Lung (tissue), 12 donors: ENCODE measurements around the gene MLLT1. TPM values are rescaled to one million over a fixed set of nuclear protein-coding genes. Genes with fewer than 3 reads are reported as not detected.
A peak's percentile ranks its signal among the peaks of the same experiment; 100 is the strongest.

Experiments
- ATAC-seq: fragments of 200-7000 bp; cut with Tn5 transposase; one replicate; pipeline ENCODE4 v1.9.1; 2020; ENCODE audit warnings: moderate number of reproducible peaks; ENCODE audit not compliant: insufficient read depth, low FRiP score
- DNase-seq, 3 donors: peaks; one replicate each; pipeline ENCODE4 v3.0.0-alpha.2; 2013 to 2017
- H3K27ac ChIP-seq, 2 donors: one replicate each; pipeline ENCODE4 v1.5.1; 2013; ENCODE audit warnings: mild to moderate bottlenecking in 2 of 2, moderate library complexity in 2 of 2, control low read depth in 1 of 2, inconsistent platforms in 1 of 2, low read depth in 1 of 2, low read length in 1 of 2
- H3K27me3 ChIP-seq, 3 donors: one replicate each; pipeline ENCODE4 v1.5.1; 2013; ENCODE audit warnings: low read length in 2 of 3; ENCODE audit not compliant: control insufficient read depth in 3 of 3, insufficient read depth in 3 of 3
- H3K36me3 ChIP-seq, 4 donors: one replicate each; pipeline ENCODE4 v1.5.1; 2013; ENCODE audit warnings: low read length in 4 of 4, mild to moderate bottlenecking in 1 of 4, moderate library complexity in 1 of 4; ENCODE audit not compliant: control insufficient read depth in 4 of 4, insufficient read depth in 4 of 4
- H3K4me1 ChIP-seq, 5 donors: one replicate each; pipeline ENCODE4 v1.5.1; 2013; ENCODE audit warnings: low read length in 5 of 5, mild to moderate bottlenecking in 2 of 5, moderate library complexity in 1 of 5; ENCODE audit not compliant: control insufficient read depth in 5 of 5, insufficient read depth in 5 of 5
- H3K4me3 ChIP-seq: one replicate; pipeline ENCODE4 v1.5.1; 2013; ENCODE audit warnings: mild to moderate bottlenecking, control low read depth, moderate library complexity
- H3K9ac ChIP-seq, 2 donors: one replicate each; pipeline ENCODE4 v1.5.1; 2013; ENCODE audit warnings: low read length in 2 of 2, control low read depth in 1 of 2; ENCODE audit not compliant: insufficient read depth in 1 of 2
- H3K9me3 ChIP-seq, 4 donors: one replicate each; pipeline ENCODE4 v1.5.1; 2013; ENCODE audit warnings: low read length in 3 of 4, mild to moderate bottlenecking in 1 of 4, moderate library complexity in 1 of 4; ENCODE audit not compliant: control insufficient read depth in 4 of 4, insufficient read depth in 3 of 4
- WGBS, 2 donors: extraction: QIAGEN DNeasy Blood & Tissue Kit; methylation state at CpG; one replicate each; pipeline ENCODE4 v1.1.7; 2013; 5-methylcytosine and 5-hydroxymethylcytosine counted together
- polyA plus RNA-seq, 2 donors: library from polyadenylated mRNA; stranded (reverse); fragments of 200-250 nt; gene quantifications; one replicate each; pipeline ENCODE4 v1.2.1, GENCODE V29; 2013
- total RNA-seq, 2 donors: library from RNA; depleted of rRNA in 1 of 2; stranded (reverse); fragments of >200 nt in 1 of 2; gene quantifications; one replicate each; pipeline ENCODE4 v1.2.1, GENCODE V29; 2014 to 2021
- TF ChIP-seq, protein P1 (sequence below): IDR thresholded peaks from 2 replicates; pipeline ENCODE4 v1.5.1; 2012; ENCODE audit warnings: mild to moderate bottlenecking; ENCODE audit errors: control extremely low read depth, extremely low read depth
- donor health status: control.
- donor health status: control.
- donor health status: Bipolar disorder and iron deficiency.
- donor health status: healthy.
- donor health status: DM: yes; HTN: yes; CAD: no.

Gene MLLT1
- total and polyA plus RNA-seq, 4 donors, result 24.8 to 120 (median 36.2) TPM

- Histone ChIP-seq H3K4me1 (peaks cover 0 to 6% (median 2%) of the 10 kb centered on the region in 5 donors), H3K9me3 (peaks cover 0 to 1% (median 0%) of the 10 kb centered on the region in 4 donors), H3K9ac (no peak overlapping the region), H3K4me3 (no peak overlapping the region), H3K36me3 (peaks cover 0 to 38% (median 7%) of the 10 kb centered on the region in 4 donors), H3K27me3 (no peaks in the 10 kb centered on the region), H3K27ac (peak overlapping the region in 1 of 2 donors; percentile 21)
- 89 to 91% methylated on average over 7 of the region's 7 CpGs for WGBS, 2 donors
- no peak for DNase-seq
- TF ChIP-seq, protein P1, sequence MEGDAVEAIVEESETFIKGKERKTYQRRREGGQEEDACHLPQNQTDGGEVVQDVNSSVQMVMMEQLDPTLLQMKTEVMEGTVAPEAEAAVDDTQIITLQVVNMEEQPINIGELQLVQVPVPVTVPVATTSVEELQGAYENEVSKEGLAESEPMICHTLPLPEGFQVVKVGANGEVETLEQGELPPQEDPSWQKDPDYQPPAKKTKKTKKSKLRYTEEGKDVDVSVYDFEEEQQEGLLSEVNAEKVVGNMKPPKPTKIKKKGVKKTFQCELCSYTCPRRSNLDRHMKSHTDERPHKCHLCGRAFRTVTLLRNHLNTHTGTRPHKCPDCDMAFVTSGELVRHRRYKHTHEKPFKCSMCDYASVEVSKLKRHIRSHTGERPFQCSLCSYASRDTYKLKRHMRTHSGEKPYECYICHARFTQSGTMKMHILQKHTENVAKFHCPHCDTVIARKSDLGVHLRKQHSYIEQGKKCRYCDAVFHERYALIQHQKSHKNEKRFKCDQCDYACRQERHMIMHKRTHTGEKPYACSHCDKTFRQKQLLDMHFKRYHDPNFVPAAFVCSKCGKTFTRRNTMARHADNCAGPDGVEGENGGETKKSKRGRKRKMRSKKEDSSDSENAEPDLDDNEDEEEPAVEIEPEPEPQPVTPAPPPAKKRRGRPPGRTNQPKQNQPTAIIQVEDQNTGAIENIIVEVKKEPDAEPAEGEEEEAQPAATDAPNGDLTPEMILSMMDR, result no peak
- ATAC-seq, result no peak
Measured at GRCh38 chr19:6210091-6210490, 69.7 kb downstream of the MLLT1 start.

DNA sequence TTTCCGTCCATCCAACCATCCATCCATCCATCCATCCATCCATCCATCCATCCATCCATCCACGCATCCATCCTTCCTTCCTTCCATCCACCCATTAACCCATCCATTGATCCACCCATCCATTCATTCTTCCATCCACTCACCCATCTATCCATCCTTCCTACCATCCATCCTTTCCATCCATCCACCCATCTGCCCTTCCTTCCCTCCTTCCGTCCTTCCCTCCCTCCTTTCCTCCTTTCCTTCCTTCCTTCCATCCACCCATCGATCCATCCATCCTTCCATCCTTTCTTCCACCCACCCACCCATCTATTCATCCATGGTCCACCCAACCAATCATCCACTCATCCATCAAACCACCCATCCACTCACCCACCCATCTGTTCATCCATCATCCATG is 70.1 kb downstream of the MLLT1 start:
- no peak overlapping the region for H3K27ac ChIP-seq
- peaks cover 0 to 1% (median 0%) of the 10 kb centered on the region in 4 donors for H3K9me3 ChIP-seq
- H3K4me1 ChIP-seq, result peaks cover 0 to 5% (median 0%) of the 10 kb centered on the region in 5 donors
- ATAC-seq (no peak), DNase-seq (no peak)
- peaks cover 0 to 34% (median 7%) of the 10 kb centered on the region in 4 donors for H3K36me3 ChIP-seq
- 57 to 67% methylated on average over 4 of the region's 4 CpGs for WGBS, 2 donors
- no peak overlapping the region for H3K4me3 ChIP-seq
- H3K9ac ChIP-seq, result no peak overlapping the region
- H3K27me3 ChIP-seq, result no peaks in the 10 kb centered on the region
- TF ChIP-seq, protein P1, result no peak

DNA sequence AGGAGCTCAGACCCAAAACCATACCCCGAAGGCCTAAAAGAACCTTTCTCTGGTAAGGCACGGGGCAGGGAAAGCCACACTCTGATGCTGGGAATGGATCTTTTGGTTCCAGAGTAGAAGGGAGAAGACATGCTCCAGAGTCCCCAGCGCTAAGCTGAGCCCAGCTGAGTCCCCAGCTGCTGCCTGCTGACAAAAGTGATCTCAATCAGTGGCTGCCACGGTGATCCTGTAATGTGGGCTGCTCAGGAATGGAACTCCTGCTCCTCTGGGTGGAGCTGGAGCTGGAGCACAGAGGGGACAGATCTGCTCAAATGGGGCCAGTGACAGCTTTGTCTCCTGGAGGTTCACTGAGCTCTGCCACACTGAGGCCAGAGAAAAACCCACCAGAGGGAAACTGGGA is 70.5 kb downstream of the MLLT1 start:
- Histone ChIP-seq H3K27ac (no peak overlapping the region), H3K36me3 (peaks cover 0 to 30% (median 7%) of the 10 kb centered on the region in 4 donors), H3K4me3 (no peak overlapping the region), H3K9ac (no peak overlapping the region), H3K27me3 (no peaks in the 10 kb centered on the region), H3K4me1 (peaks cover 0 to 5% (median 0%) of the 10 kb centered on the region in 5 donors), H3K9me3 (peaks cover 0 to 1% (median 0%) of the 10 kb centered on the region in 4 donors)
- ATAC-seq (no peak), DNase-seq (no peak)
- 85 to 89% methylated on average over 4 of the region's 4 CpGs for WGBS, 2 donors
- TF ChIP-seq, protein P1, result no peak
